Activated CD4-positive, CD25-positive, alpha-beta regulatory T cell treated with anti-CD3 and anti-CD28 coated beads, Interleukin-2, amount 50 U/mL, for 72 hours (primary cell): Measurements from ENCODE around the gene STIM2.

Source experiments
- DNase-seq: peaks from one replicate; pipeline ENCODE4 v3.0.0; 2021

The STIM2 gene

DNA sequence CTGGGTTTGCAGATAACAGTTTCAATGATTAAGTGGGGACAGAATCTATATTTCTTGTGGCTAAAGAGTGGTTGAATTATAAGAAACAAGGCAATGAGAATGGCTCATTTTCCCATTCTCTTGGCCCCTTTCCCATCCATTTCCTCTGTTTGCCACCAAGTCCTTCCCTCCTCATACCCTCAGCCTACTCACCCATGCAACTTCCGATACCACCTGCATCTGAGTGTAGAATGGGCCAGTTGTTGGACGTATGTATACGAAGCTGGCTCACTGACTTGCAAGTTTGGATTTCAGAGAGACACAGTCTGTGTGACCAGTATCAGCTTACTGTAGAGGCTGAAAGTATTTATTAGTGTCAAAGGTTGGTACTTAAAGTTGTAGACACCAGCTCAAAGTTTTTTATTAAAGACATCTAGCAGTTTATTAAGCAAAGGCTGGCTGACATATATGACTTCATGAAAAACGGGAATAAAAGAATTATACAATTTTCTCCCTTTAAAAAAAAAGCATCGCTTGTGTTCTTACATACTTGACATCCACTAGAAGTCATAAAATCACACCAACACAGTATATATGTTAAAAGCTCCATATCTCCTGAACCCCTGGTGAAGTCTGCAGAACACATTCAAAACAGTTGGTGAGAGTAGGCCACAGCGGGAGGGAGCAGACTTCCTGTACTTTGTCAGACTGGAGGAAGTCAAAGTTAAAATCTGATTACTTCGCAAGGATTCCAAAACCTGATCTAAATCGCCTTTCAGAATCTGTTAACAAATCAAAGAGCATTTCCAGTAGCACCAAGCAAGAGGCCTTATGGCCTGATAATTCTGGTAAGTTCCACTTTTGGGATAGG, 22.4 kb upstream of the STIM2 start:
- DNase-seq = no peak

DNA sequence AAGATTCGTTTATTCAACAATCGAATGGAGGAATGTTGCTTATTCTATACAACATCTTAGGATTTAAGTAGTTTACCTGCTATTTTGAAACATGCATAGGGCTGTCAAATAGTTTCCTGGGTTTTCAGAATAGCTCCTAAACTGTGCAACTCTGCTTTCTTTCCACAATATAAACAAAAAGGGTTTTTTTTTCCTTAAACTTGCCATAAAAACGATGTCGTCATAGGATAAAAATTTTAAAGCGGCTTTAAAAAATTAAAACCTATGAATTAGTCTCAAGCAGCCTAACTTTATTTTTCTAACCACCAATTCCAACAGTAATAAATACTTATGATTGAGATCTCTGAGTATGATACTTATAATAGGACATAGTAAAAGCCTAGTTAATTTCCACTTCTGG, 21.6 kb upstream of the STIM2 start:
- no peak for DNase-seq

- DNase-seq = no peak
These were observed 21.1 kb upstream of the STIM2 start for GRCh38 chr4:26839534-26839951.

GRCh38 chr4:26840786-26841185, 19.9 kb upstream of the STIM2 start:
- no peak for DNase-seq

GRCh38 chr4:26842911-26843310, 17.7 kb upstream of the STIM2 start:
- DNase-seq = no peak

GRCh38 chr4:26850528-26850927, 10.1 kb upstream of the STIM2 start:
- no peak for DNase-seq

DNA sequence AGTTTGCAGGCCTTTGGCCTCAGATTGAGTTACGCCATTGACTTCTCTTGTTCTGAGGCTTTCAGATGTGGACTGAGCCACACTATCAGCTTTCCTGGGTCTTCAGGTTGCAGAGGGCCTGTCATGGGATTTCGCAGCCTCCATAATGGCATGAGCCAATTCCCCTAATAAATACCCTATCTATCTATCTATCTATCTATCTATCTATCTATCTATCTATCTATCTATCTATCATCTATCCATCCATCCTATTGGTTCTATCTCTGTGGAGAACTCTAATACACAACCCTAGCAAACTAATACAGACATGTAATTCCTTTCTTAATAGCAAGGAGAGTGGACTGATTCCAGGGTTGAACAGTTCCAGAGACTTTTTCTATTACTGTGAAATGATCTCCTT, 9.5 kb upstream of the STIM2 start:
- no peak for DNase-seq

DNA sequence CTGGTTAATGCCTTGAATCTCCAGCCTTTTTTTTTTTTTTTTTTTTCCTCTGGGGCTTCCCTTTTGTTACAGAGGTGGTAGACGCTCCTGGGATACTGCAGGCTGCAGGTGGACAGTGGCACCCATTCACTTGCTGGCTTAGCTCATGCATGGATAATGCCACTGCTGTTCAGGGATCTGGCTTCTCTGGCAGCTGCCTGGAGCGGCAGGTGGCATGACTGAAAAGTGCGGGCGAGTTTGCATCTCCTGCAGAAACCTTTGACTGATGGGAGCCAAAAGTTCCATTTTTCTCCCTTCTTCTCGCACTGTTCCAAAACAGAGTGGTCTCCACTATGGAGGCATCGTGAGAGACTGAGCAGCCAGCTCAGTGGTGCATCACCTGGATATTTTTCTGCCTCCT, 5.9 kb upstream of the STIM2 start:
- no peak for DNase-seq

GRCh38 chr4:26856906-26857277, 3.7 kb upstream of the STIM2 start:
- DNase-seq = no peak

GRCh38 chr4:26857278-26858034, 3.2 kb upstream of the STIM2 start:
- peak; percentile 95 for DNase-seq

GRCh38 chr4:26858035-26858918, 2.4 kb upstream of the STIM2 start:
- DNase-seq = no peak

DNA sequence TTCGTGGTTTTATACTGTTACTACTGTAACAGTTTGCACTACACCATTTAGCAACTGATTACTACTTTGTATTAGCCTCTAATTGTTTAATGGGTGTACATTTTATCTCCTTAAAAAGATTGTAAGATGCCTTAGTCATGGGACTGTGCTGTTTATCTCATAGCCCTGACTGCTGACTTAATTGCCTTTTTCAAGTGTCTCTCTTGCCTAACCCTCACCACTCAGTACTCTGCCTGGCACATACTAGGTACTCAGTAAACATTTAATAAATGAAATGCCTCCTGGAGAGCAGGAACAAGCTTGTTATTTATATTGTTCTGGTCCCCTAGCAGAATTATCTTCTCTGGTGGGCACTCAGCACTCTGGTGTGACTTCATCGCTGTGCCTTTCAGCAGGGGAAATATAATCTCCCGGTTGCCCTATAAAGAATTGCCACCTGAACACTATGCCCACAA, 1.7 kb upstream of the STIM2 start:
- DNase-seq = no peak

DNA sequence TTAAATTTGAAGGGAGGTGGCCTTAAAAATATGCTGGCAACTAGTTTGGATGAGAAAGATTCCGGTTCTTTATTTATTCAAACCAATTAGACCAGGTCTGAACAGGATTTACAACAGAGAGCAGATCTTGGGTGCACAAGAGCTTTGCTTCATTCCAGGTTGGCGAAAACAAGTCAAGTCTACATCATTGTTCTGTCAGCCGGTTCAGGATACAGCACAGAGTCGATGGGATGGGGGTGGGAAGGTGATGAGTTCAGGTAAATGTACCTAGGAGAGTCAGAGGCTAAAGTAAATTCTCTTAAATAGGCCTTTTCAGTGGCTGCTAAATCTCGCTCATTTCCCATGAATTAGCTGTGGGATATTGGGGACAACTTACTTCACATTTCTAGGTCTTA, 882 bp upstream of the STIM2 start:
- no peak for DNase-seq

DNA sequence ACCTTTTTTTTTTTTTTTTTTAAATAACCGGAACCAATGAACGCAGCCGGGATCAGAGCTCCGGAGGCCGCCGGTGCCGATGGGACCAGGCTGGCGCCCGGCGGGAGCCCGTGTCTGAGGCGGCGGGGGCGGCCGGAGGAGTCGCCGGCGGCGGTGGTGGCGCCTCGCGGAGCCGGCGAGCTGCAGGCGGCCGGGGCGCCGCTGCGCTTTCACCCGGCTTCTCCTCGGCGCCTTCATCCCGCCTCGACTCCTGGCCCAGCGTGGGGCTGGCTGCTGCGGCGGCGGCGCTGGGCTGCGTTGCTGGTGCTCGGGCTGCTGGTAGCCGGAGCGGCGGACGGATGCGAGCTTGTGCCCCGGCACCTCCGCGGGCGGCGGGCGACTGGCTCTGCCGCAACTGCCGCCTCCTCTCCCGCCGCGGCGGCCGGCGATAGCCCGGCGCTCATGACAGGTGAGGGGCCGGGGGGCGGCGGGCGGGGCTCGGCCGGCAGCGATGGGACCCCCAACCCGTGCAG, 337 bp downstream of the STIM2 start:
- DNase-seq = peak; percentile 71

DNA sequence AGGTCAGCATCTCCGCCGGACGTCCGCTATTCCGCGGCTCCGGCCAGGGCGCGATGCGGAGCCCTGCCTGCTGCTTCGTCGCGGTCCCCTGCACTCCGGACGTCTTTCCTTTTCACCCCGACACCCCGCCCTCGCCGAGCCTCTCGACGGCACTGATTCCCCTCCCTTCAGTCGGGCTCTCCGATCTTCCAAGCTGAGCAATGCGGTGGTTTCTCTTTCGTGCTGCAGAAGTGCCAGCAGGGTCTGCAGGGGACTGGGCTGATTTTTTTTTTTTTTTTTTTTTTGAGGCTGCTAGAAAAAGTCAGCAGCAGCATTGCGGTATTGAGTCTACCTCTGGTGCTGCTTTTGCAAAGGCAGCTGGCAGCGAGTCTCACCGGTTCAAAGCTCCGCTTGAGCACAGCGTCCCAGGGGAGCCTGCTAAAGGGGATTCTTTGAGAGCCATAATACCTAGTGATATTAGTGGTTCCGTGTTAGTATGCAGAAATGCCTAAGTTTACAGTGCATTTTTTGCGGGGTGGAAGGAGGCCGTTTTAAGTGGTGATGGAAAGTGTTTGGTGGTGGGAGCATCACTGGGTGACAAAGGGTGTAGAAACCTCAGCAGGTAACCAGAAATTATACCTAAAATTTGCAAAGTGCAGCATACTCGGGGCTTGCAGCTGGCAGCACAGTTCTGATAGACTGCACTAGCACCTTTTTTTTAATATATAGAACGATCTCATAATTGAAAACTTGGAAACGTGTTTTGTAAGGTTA, 969 bp downstream of the STIM2 start:
- peak; percentile 71 for DNase-seq

DNA sequence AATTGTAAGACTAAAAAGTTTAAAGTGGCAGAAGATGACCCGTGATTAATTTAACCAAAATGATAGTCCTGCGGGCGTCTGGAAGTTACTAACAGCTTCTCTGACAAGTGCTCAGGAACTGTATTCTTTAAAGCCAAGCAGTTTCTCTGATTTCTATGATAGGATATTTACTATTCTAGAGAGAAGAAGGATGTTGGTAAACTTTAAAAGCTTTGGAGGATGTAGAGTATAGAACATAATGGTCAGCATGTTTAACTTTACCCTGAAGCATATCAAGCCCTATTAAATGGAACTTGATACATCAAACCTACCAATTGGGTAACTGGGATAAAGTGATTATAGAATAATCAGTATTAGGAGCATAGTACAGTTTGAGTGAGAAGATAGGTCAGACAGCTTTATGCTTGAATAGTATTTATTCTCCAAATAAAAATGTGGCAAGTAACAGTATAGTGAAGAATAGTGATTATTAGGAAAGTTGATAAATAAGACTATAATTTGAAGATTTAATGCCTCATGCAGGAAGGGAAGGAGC, 1.8 kb downstream of the STIM2 start:
- no peak for DNase-seq

DNA sequence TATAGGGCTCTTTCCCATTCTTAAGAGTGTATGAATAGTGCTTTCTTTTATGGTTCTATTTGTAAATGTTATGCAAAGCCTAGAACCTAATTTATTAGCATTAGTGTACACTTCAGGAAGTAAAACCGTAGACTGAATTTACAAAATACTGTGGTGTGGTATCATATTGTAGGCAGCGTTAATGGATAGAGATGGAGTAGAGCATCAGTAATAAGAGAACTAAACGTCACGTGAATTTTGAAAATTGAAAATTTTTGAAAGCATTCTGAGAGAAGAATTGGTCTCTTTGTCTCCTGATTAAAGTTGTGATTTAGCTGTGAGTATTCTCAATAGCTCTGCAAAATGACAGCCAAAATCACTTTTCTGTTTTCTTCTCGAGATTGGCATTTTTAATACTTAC, 2.9 kb downstream of the STIM2 start:
- no peak for DNase-seq

DNA sequence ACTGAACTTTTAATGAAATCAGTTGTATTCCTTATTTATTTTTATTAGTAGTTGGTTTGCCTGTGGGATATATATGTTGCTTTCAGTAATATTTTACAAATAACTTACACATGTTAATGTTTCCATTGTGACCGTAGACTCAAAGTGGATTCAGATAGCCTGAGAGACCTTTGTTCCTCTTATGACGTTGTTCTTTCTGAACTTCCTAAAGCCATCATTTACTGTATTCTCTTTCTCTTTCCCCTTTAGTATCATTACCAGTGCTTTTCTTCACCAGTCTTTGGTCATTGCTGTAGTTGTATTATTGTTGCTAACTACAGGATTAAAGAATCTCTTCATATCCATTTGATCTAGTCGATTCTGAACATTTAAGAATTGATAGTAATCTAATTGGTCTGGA, 4.3 kb downstream of the STIM2 start:
- no peak for DNase-seq

GRCh38 chr4:26866203-26866602, 5.6 kb downstream of the STIM2 start:
- no peak for DNase-seq

DNA sequence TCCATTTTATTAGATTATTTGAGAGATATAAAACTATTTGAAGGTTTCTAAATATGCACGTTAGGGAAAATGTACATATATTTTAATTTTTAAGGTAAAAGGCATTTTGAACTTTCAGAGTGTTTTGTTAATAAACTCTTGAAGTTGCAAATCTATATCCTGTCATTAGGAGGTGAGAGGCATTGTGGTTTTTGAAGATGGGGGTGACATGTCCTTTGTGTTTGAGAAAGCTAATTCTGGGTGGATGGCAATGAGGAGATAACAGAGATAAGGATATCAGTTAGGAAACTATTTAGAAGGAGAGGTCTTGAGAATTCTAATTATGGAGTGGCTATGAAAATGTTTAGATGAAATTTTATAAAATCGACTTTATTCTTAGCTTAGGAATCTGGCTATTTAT, 6.1 kb downstream of the STIM2 start:
- DNase-seq = no peak

GRCh38 chr4:26867914-26868684, 7.5 kb downstream of the STIM2 start:
- DNase-seq = no peak
